MM.1S (cell line): ENCODE measurements around the gene KCNJ1.

Source experiments
- CTCF ChIP-seq: fragments of 300-600 bp; sonication (generic); IDR thresholded peaks from 2 replicates; pipeline ENCODE4 v1.5.1; 2016; ENCODE audit warnings: antibody characterized with exemption, low read length, mixed read lengths
- EZH2 ChIP-seq: fragments of 300-600 bp; sonication (generic); optimal IDR thresholded peaks from 2 replicates; pipeline ENCODE3; 2017; ENCODE audit warnings: low read depth, mild to moderate bottlenecking, antibody characterized with exemption, low read length, mixed read lengths
- EZH2phosphoT487 ChIP-seq: fragments of 300-600 bp; sonication (generic); IDR thresholded peaks from 2 replicates; pipeline ENCODE4 v1.6.1; 2018; ENCODE audit warnings: antibody characterized with exemption, low read length

DNA sequence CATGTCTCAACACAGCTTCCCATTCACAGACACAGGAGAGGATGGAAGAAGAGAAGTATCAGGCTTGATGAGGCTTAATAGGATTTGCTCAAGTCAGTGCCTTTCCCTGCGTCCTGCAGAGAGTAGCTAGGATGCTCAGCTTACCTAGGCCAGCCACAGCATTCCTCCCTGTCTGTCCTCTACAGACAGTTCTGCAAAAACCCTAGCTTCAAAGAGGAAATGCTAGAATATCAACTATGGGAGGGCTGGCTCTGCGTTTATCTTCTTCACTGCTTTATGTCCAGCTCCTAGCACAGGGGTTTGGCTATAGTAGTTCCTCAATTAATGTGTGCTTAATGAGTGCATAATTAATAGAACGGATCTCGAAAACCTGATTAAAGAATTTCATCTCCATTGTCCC is 40.5 kb upstream of the KCNJ1 start:
- TF ChIP-seq EZH2 (no peak), CTCF (no peak), EZH2phosphoT487 (no peak)
